A673 (cell line): ENCODE data around the gene PIGQ. TPM values are rescaled to one million over a fixed set of nuclear protein-coding genes. Genes with fewer than 3 reads are reported as not detected.

Experiments used
- BruUV-seq: library from RNA; stranded (reverse); fragments of 400-500 nt; replicated peaks from 2 replicates; lab custom pipeline; 2021; lab: Mats Ljungman, UMichigan
- CTCF ChIA-PET: fragments of 300-600 bp; sonication (Branson Sonifier 250); formaldehyde crosslinking; loops from one replicate; lab custom pipeline; 2022; ENCODE audit warnings: antibody characterized with exemption; lab: Charles Lee
- POLR2A ChIA-PET: fragments of 300-600 bp; sonication (Branson Sonifier 250); formaldehyde crosslinking; loops from one replicate; lab custom pipeline; 2022; ENCODE audit warnings: antibody characterized with exemption; ENCODE audit not compliant: low non-redundant PET; lab: Charles Lee
- DNase-seq: peaks from one replicate; pipeline ENCODE4 v3.0.0-alpha.2; 2015; ENCODE audit warnings: low spot score
- H3K27ac ChIP-seq: fragments of 200-600 bp; sonication (generic); 2 replicates; pipeline ENCODE4 v1.5.1; 2016; ENCODE audit warnings: mixed run types, low read depth, mild to moderate bottlenecking, mixed read lengths, antibody characterized with exemption, low read length; ENCODE audit not compliant: poor library complexity, severe bottlenecking
- H3K27me3 ChIP-seq: fragments of 200-600 bp; sonication (generic); replicated peaks from 2 replicates; pipeline ENCODE4 v1.6.1; 2017; ENCODE audit warnings: mixed run types, low read depth, mild to moderate bottlenecking, mixed read lengths, antibody characterized with exemption, low read length; ENCODE audit not compliant: insufficient read depth, poor library complexity
- H3K36me3 ChIP-seq: fragments of 200-600 bp; sonication (generic); 2 replicates; pipeline ENCODE4 v1.6.1; 2016; ENCODE audit warnings: mixed run types, mild to moderate bottlenecking, mixed read lengths, antibody characterized with exemption, low read length; ENCODE audit not compliant: insufficient read depth, poor library complexity, severe bottlenecking
- H3K4me1 ChIP-seq: fragments of 200-600 bp; sonication (generic); 2 replicates; pipeline ENCODE4 v1.6.1; 2017; ENCODE audit warnings: mixed run types, mild to moderate bottlenecking, mixed read lengths, antibody characterized with exemption, low read length; ENCODE audit not compliant: insufficient read depth, poor library complexity, severe bottlenecking
- H3K4me3 ChIP-seq: fragments of 200-600 bp; sonication (generic); 2 replicates; pipeline ENCODE4 v1.5.1; 2016; ENCODE audit warnings: low read depth, mixed run types, mild to moderate bottlenecking, mixed read lengths, low read length; ENCODE audit not compliant: poor library complexity, severe bottlenecking
- H3K9me3 ChIP-seq: fragments of 200-600 bp; sonication (generic); 2 replicates; pipeline ENCODE4 v1.6.1; 2016; ENCODE audit warnings: mixed run types, low read depth, mild to moderate bottlenecking, mixed read lengths, antibody characterized with exemption, low read length; ENCODE audit not compliant: poor library complexity, severe bottlenecking
- CTCF ChIP-seq: fragments of 300-800, 200-600 bp; sonication (generic); conservative IDR thresholded peaks from 2 replicates; pipeline ENCODE4 v1.5.1; 2017; ENCODE audit warnings: low read depth, mild to moderate bottlenecking, antibody characterized with exemption, low read length, moderate library complexity, mixed read lengths
- EZH2 ChIP-seq: fragments of 200-600 bp; sonication (generic); IDR thresholded peaks from 2 replicates; pipeline ENCODE4 v1.6.1; 2017; ENCODE audit warnings: borderline replicate concordance, low read depth, mild to moderate bottlenecking, mixed read lengths, antibody characterized with exemption, low read length; ENCODE audit not compliant: poor library complexity, severe bottlenecking
- intact Hi-C: fragments of 100-400 bp; cut with micrococcal nuclease; formaldehyde crosslinking; loops from one replicate; pipeline ENCODE4 v1.10.0; 2022; ENCODE audit not compliant: unreplicated experiment
- total RNA-seq: library from RNA; stranded (reverse); gene quantifications from 2 replicates; pipeline ENCODE4 v1.2.3, GENCODE V29; 2021

Gene PIGQ
- total RNA-seq, 1 experiment from 2014 or later: 59.4 TPM

GRCh38 chr16:522320-523096 lies 47.3 kb upstream of the PIGQ start:
- ChIA-PET POLR2A (no interaction called here), CTCF (no interaction called here)
- no peak for DNase-seq
- H3K4me1 ChIP-seq: peaks cover 7% of the 10 kb centered on the region
- no TSS peak for BruUV-seq
- TF ChIP-seq EZH2 (no peak), CTCF (no peak)
- H3K4me3 ChIP-seq: no peak overlapping the region
- H3K27ac ChIP-seq: no peak overlapping the region
- no peaks in the 10 kb centered on the region for H3K27me3 ChIP-seq
- H3K9me3 ChIP-seq: no peaks in the 10 kb centered on the region
- intact Hi-C loops: no loop called here
- peaks cover 12% of the 10 kb centered on the region for H3K36me3 ChIP-seq

DNA sequence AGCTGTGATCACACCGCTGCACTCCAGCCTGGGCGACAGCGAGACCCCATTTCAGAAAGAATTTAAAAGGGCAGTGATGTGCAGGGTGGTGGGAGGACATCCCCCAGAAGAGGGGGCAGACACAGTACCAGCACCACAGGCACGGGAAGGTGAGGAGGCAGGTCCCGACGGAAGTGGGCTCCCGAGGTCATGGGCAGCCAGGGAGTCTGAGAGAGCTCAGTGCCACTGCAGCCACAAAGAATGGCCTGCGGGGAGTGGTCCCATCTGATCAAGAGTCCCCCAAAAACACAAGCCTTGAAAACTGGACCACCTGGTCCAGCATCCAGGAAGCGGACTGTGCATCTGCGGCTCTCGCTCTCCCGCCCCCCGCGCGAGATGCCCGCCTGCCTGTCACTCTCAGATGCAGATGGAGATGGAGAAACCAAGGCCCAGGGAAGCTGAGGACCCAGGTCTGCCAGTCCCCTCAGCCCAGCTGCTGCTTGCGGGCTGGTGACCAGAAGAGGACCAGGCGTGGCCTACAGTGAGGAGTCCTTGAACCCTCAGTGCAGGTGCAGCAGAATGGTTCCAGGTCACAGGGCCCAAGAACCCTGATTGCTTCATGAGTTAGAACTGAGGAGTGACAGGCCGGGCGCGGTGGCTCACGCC lies 46.5 kb upstream of the PIGQ start:
- DNase-seq: no peak
- ChIA-PET POLR2A (interaction anchor here (0.6 to 0.7 kb wide), 2 partner anchors 13 to 97 kb away, joined by 5 to 13 read pairs; partner anchors contain the start of gene RAB11FIP3), CTCF (no interaction called here)
- Histone ChIP-seq H3K4me3 (no peak overlapping the region), H3K27me3 (no peaks in the 10 kb centered on the region), H3K27ac (no peak overlapping the region), H3K4me1 (peaks cover 7% of the 10 kb centered on the region), H3K36me3 (peaks cover 12% of the 10 kb centered on the region), H3K9me3 (no peaks in the 10 kb centered on the region)
- no TSS peak for BruUV-seq
- intact Hi-C loops: no loop called here
- TF ChIP-seq EZH2: no peak
- TF ChIP-seq CTCF: no peak

GRCh38 chr16:524274-525040 lies 45.3 kb upstream of the PIGQ start:
- POLR2A ChIA-PET: no interaction called here
- intact Hi-C loops: loop anchor here (5.0 kb wide), 1 partner anchor 122 kb away; the partner anchor contains the start of gene DECR2
- BruUV-seq: no TSS peak
- Histone ChIP-seq H3K4me3 (no peak overlapping the region), H3K36me3 (peaks cover 9% of the 10 kb centered on the region), H3K27ac (no peak overlapping the region), H3K4me1 (peaks cover 7% of the 10 kb centered on the region), H3K27me3 (no peaks in the 10 kb centered on the region), H3K9me3 (no peaks in the 10 kb centered on the region)
- no peak for DNase-seq
- CTCF ChIA-PET: no interaction called here
- TF ChIP-seq EZH2 (no peak), CTCF (no peak)
